GM12878 (cell line): ENCODE measurements around the gene DPYSL3. TPM values are rescaled to one million over a fixed set of nuclear protein-coding genes. Genes with fewer than 3 reads are reported as not detected.

ENCODE experiments used
- ATAC-seq: fragments of 200-7000 bp; cut with Tn5 transposase; 3 replicates; pipeline ENCODE4 v1.9.1; 2020; ENCODE audit warnings: mild to moderate bottlenecking, moderate library complexity
- BruUV-seq: library from RNA; stranded (reverse); fragments of 400-500 nt; replicated peaks from 2 replicates; lab custom pipeline; 2021; lab: Mats Ljungman, UMichigan
- CTCF ChIA-PET: fragments of 300-600 bp; sonication (Branson Sonifier 250); formaldehyde crosslinking; extraction: SDS; loops from one replicate; lab custom pipeline; 2021; ENCODE audit warnings: inconsistent platforms; lab: Yijun Ruan, JAX
- POLR2A ChIA-PET: fragments of 350-600 bp; formaldehyde crosslinking; extraction: SDS; loops from one replicate; lab custom pipeline; 2021; ENCODE audit warnings: inconsistent platforms; lab: Charles Lee
- RAD21 ChIA-PET: fragments of 300-600 bp; sonication (Branson Sonifier 250); formaldehyde crosslinking; loops from one replicate; lab custom pipeline; 2023; ENCODE audit warnings: antibody characterized with exemption; ENCODE audit not compliant: unreplicated experiment; lab: Charles Lee
- SMC1A ChIA-PET: fragments of 300-600 bp; sonication (Branson Sonifier 250); formaldehyde crosslinking; loops from one replicate; lab custom pipeline; 2023; ENCODE audit not compliant: unreplicated experiment, uncharacterized antibody; lab: Charles Lee
- DNase-seq: peaks from one replicate; pipeline ENCODE4 v3.0.0-alpha.2; 2011; ENCODE audit warnings: low read depth, low spot score
- FAIRE-seq: peaks from 3 replicates; lab custom pipeline; 2011; peaks lifted over from hg19 to GRCh38; lab: Jason Lieb, UNC
- H2AFZ ChIP-seq: 2 replicates; pipeline ENCODE4 v1.6.0; 2011; ENCODE audit warnings: low read depth, low read length, control low read depth; ENCODE audit not compliant: control insufficient read depth
- H3K27ac ChIP-seq: 2 replicates; pipeline ENCODE4 v1.5.1; 2011; ENCODE audit warnings: control low read depth; ENCODE audit not compliant: control insufficient read depth, insufficient read depth
- H3K27me3 ChIP-seq, 2 experiments: replicated peaks in 1 of 2; 2 replicates each; pipeline versions ENCODE4 v1.6.0 to v1.6.1; 2011; ENCODE audit warnings: low read length in 1 of 2; ENCODE audit not compliant: control insufficient read depth in 2 of 2, insufficient read depth in 2 of 2
- H3K36me3 ChIP-seq, 2 experiments: 2 replicates each; pipeline ENCODE4 v1.5.1; 2011; ENCODE audit warnings: low read length in 1 of 2; ENCODE audit not compliant: control insufficient read depth in 2 of 2, insufficient read depth in 2 of 2
- H3K4me1 ChIP-seq: 2 replicates; pipeline ENCODE4 v1.6.1; 2011; ENCODE audit warnings: mild to moderate bottlenecking, low read length, moderate library complexity, mixed read lengths; ENCODE audit not compliant: control insufficient read depth, insufficient read depth
- H3K4me2 ChIP-seq: 2 replicates; pipeline ENCODE4 v1.6.0; 2011; ENCODE audit warnings: control low read depth; ENCODE audit not compliant: control insufficient read depth, insufficient read depth
- H3K4me3 ChIP-seq: fragments of 200-600 bp; sonication (generic); 2 replicates; pipeline ENCODE4 v1.5.1; 2016
- H3K79me2 ChIP-seq: 2 replicates; pipeline ENCODE4 v1.6.0; 2011; ENCODE audit warnings: low read length; ENCODE audit not compliant: control insufficient read depth, insufficient read depth
- H3K9ac ChIP-seq: 2 replicates; pipeline ENCODE4 v1.8.0; 2011; ENCODE audit warnings: low read length, control low read depth, mixed read lengths; ENCODE audit not compliant: control insufficient read depth, insufficient read depth
- H3K9me3 ChIP-seq: replicated peaks from 3 replicates; pipeline ENCODE4 v1.5.1; 2011; ENCODE audit warnings: mild to moderate bottlenecking, low read length; ENCODE audit not compliant: control insufficient read depth, insufficient read depth
- H4K20me1 ChIP-seq: 2 replicates; pipeline ENCODE4 v1.6.0; 2011; ENCODE audit not compliant: control insufficient read depth, insufficient read depth
- BCL11A ChIP-seq: IDR thresholded peaks from 2 replicates; pipeline ENCODE4 v1.6.1; 2011; ENCODE audit warnings: low read depth, low read length
- ZNF207 ChIP-seq: fragments of 450-650 bp; IDR thresholded peaks from 2 replicates; pipeline ENCODE4 v1.6.1; 2014; ENCODE audit warnings: antibody characterized with exemption, mild to moderate bottlenecking, borderline replicate concordance
- ZZZ3 ChIP-seq: IDR thresholded peaks from 2 replicates; pipeline ENCODE4 v1.6.1; 2011; ENCODE audit warnings: low read depth; ENCODE audit not compliant: control insufficient read depth, insufficient read length
- WGBS: methylation state at CpG from one replicate; pipeline ENCODE4 v1.1.6; 2016; ENCODE audit warnings: low lambda C conversion rate; ENCODE audit not compliant: insufficient replicate concordance, insufficient coverage; ENCODE audit errors: missing lambda C conversion rate; 5-methylcytosine and 5-hydroxymethylcytosine counted together
- in situ Hi-C: fragments of 300-500 bp; cut with MboI; formaldehyde crosslinking; loops from 9 replicates; pipeline ENCODE4 v1.14.3; 2018; ENCODE audit warnings: mixed read lengths
- intact Hi-C: fragments of 100-400 bp; cut with micrococcal nuclease; formaldehyde crosslinking; loops from one replicate; pipeline ENCODE4 v1.14.2; 2022; ENCODE audit not compliant: unreplicated experiment
- polyA plus RNA-seq, 11 experiments: library from polyadenylated mRNA; depleted of rRNA in 4 of 11; unstranded in 6 of 11; stranded (reverse) in 5 of 11; fragments of >200 nt; fragmentation: Nextera tagmentation in 4 of 11; fragmentation: Illumina TruSeq in 1 of 11; extraction: Ambion mirVana in 4 of 11; extraction: Trizol in 1 of 11; gene quantifications; 1 replicate in 1 of 11; 2 replicates in 10 of 11; pipeline versions ENCODE4 v1.2.1 to v1.2.3, GENCODE V29; 2011 to 2016; ENCODE audit warnings: inconsistent platforms in 2 of 11, missing spikeins in 2 of 11, low read depth in 1 of 11
- total RNA-seq, 4 experiments: library from RNA; depleted of rRNA in 3 of 4; stranded (reverse); fragments of >200 nt in 3 of 4; fragmentation: Illumina TruSeq in 1 of 4; extraction: Trizol in 1 of 4; gene quantifications; 2 replicates each; pipeline versions ENCODE4 v1.2.1 to v1.2.3, GENCODE V29; 2013 to 2021
- TF ChIP-seq, protein P1 (sequence below): fragments of 450-650 bp; IDR thresholded peaks from 2 replicates; pipeline ENCODE4 v1.6.1; 2018; ENCODE audit warnings: borderline replicate concordance, mild to moderate bottlenecking; ENCODE audit not compliant: partially characterized antibody
- TF ChIP-seq, protein P2 (sequence below): IDR thresholded peaks from 2 replicates; pipeline ENCODE4 v1.6.1; 2012; ENCODE audit warnings: low read length, inconsistent platforms

Gene DPYSL3
- total and polyA plus RNA-seq, 10 of the 15 experiments (the other 5 are each of a cell fraction or from before 2014, with no cell fraction given): 0.08 to 1.5 (median 0.45) TPM; not detected in 1

DNA sequence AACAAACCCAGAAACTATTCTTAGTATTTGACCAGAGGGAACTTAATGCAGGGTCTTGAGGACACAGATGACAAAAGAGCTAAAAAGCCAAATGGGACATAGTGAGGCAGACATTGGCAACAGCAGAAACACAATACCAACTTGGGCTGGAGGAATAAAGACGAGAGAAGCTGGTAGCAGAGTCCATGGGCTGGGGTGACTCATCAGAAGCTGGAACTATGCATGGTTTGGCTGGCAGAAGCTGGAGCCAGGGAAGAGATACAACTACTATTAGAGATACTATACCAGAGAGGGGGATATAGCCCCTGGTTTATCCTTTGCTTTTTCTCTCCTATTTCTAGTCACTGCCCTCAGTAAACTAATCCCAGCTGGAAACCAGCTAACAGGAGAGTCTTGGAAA, 29.2 kb upstream of the DPYSL3 start (continued):
- TF ChIP-seq, protein P1, sequence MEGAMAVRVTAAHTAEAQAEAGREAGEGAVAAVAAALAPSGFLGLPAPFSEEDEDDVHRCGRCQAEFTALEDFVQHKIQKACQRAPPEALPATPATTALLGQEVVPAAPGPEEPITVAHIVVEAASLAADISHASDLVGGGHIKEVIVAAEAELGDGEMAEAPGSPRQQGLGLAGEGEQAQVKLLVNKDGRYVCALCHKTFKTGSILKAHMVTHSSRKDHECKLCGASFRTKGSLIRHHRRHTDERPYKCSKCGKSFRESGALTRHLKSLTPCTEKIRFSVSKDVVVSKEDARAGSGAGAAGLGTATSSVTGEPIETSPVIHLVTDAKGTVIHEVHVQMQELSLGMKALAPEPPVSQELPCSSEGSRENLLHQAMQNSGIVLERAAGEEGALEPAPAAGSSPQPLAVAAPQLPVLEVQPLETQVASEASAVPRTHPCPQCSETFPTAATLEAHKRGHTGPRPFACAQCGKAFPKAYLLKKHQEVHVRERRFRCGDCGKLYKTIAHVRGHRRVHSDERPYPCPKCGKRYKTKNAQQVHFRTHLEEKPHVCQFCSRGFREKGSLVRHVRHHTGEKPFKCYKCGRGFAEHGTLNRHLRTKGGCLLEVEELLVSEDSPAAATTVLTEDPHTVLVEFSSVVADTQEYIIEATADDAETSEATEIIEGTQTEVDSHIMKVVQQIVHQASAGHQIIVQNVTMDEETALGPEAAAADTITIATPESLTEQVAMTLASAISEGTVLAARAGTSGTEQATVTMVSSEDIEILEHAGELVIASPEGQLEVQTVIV: no peak

DNA sequence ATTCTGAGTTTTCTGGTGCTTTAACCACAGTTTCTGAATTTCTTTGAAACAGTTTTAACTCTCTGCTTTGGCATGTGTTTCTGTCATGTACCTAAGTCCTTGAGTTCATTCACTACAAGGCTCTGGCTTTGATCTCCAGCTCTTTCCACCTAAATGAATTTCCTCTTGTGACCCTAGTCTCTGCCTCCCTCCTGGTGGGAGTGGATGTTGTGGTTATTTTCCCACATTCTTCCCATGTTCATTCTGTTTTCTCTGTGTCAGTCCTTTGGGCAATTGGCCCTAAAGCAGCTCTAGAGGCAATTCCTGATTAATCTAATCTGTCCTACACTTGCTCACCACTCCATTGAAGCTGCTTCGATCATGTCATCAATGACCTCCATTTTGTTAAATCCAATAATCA, 28.4 kb upstream of the DPYSL3 start:
- TF ChIP-seq ZNF207: no peak
- TF ChIP-seq BCL11A: no peak
- TF ChIP-seq, protein P2, sequence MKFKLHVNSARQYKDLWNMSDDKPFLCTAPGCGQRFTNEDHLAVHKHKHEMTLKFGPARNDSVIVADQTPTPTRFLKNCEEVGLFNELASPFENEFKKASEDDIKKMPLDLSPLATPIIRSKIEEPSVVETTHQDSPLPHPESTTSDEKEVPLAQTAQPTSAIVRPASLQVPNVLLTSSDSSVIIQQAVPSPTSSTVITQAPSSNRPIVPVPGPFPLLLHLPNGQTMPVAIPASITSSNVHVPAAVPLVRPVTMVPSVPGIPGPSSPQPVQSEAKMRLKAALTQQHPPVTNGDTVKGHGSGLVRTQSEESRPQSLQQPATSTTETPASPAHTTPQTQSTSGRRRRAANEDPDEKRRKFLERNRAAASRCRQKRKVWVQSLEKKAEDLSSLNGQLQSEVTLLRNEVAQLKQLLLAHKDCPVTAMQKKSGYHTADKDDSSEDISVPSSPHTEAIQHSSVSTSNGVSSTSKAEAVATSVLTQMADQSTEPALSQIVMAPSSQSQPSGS: no peak
- no peak for TF ChIP-seq ZZZ3
- DNase-seq (no peak), ATAC-seq (no peak), FAIRE-seq (no peak)
- H4K20me1 ChIP-seq: no peaks in the 10 kb centered on the region
- 83% methylated on average over 1 of the region's 1 CpG for WGBS
- in situ Hi-C loops (no loop called here), intact Hi-C loops (no loop called here)
- H3K9ac ChIP-seq: no peak overlapping the region
- ChIA-PET SMC1A (interaction anchor here (0.7 to 1.8 kb wide), 3 partner anchors 7 to 14 kb away, joined by 3 to 4 read pairs (median 4); no protein-coding TSS in a partner anchor), POLR2A (no interaction called here), CTCF (no interaction called here), RAD21 (no interaction called here)
- H3K36me3 ChIP-seq: no peaks in the 10 kb centered on the region
- BruUV-seq: no TSS peak
- H3K4me1 ChIP-seq: no peaks in the 10 kb centered on the region
- no peaks in the 10 kb centered on the region for H3K9me3 ChIP-seq
- H3K27ac ChIP-seq: no peak overlapping the region
- no peak overlapping the region for H3K4me2 ChIP-seq
- no peaks in the 10 kb centered on the region for H3K79me2 ChIP-seq
- H2AFZ ChIP-seq: no peak overlapping the region
- no peak overlapping the region for H3K4me3 ChIP-seq
- H3K27me3 ChIP-seq: no peaks in the 10 kb centered on the region
